Activated T-cell treated with anti-CD3 and anti-CD28 coated beads, Interleukin-2, amount 50 U/mL, for 48 hours (primary cell): ENCODE data around the gene SPG7.

Experiments
- DNase-seq, 2 experiments: peaks; one replicate each; pipeline ENCODE4 v3.0.0-alpha.2; 2020

SPG7 gene

GRCh38 chr16:89548344-89549006 lies 40.3 kb downstream of the SPG7 start:
- no peak for DNase-seq

DNA sequence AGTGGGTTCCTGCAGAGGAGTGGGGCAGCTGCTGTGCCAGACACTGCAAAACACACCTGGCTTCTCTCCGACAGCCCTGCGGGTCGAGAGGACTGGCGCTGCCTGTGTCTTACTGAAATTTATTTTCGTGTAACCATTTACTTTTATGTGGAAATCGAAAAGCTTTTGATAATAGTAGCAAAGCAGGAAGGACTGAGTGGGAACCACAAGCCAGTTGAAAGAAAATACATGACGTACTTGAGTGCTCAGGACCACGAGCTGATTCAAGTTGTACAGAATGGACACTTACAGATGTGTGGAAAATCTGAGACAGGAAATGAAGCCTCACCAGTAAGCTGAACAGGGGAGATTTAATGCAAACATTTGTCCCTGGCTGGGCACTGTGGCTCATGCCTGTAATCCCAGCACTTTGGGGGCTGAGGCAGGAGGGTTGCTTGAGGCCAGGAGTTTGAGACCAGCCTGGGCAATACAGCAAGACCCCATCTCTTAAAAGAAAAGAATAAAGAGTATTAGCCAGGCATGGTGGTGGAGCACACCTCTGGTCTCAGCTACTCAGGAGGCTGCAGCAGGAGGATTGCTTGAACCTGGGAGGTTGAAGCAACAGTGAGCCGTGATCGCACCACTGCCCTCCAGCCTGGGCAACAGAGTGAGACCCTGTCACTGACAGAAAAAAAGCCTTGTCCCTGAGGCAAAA lies 41.0 kb downstream of the SPG7 start:
- DNase-seq, result no peak

DNA sequence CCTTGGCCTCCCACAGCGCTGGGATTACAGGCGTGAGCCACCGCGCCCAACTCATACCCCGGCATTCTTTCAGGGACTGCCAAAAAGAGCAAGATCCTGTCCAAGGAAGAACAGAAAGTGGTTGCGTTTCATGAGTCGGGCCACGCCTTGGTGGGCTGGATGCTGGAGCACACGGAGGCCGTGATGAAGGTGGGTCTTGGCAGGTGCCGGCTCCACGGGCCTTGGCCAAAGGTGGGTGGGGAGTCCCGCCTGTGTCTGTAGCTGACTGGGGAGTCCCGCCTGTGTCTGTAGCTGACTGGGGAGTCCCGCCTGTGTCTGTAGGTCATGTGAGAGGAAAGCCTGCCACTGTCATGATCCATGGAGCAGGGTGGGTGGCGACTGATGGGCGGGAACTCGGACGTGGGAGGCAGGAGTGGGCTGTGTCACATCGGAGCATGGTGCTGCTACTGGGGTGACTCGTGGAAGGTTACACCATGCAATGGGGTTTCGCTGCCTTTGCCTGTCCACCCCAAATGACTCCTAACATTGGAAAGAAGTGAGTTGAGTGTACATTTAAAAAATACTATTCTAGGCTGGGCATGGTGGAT lies 42.3 kb downstream of the SPG7 start:
- DNase-seq, result no peak

GRCh38 chr16:89552329-89552728 lies 44.1 kb downstream of the SPG7 start:
- DNase-seq, result no peak

- no peak for DNase-seq
These were observed 44.7 kb downstream of the SPG7 start for GRCh38 chr16:89552913-89553312.

- DNase-seq, result no peak
These were observed 45.5 kb downstream of the SPG7 start for GRCh38 chr16:89553733-89554132.

GRCh38 chr16:89554343-89554742 lies 46.1 kb downstream of the SPG7 start:
- DNase-seq, result no peak

GRCh38 chr16:89555265-89555664 lies 47.1 kb downstream of the SPG7 start:
- no peak for DNase-seq

DNA sequence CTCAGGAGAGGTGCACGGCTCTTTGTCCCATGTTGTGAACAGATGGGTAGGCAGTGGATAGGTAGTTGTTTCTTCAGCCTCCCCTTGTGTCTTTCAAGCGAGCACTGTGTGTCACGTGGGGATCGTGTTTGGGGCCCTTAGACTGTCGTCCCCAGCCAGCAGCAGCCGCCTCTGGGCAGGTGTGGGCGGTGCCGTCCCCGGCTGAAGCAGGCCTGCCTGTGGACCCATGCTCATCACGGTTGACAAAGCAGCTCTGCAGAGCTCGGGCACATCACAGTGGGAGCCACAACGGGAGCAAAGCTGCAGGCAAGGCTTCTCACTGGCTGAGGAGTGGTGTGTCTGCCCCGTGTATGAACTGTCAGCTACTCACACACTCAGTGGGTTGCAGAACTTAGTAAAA lies 47.6 kb downstream of the SPG7 start:
- DNase-seq, result no peak

GRCh38 chr16:89556750-89557689 lies 48.8 kb downstream of the SPG7 start:
- DNase-seq, result peak; percentile 93 to 94

DNA sequence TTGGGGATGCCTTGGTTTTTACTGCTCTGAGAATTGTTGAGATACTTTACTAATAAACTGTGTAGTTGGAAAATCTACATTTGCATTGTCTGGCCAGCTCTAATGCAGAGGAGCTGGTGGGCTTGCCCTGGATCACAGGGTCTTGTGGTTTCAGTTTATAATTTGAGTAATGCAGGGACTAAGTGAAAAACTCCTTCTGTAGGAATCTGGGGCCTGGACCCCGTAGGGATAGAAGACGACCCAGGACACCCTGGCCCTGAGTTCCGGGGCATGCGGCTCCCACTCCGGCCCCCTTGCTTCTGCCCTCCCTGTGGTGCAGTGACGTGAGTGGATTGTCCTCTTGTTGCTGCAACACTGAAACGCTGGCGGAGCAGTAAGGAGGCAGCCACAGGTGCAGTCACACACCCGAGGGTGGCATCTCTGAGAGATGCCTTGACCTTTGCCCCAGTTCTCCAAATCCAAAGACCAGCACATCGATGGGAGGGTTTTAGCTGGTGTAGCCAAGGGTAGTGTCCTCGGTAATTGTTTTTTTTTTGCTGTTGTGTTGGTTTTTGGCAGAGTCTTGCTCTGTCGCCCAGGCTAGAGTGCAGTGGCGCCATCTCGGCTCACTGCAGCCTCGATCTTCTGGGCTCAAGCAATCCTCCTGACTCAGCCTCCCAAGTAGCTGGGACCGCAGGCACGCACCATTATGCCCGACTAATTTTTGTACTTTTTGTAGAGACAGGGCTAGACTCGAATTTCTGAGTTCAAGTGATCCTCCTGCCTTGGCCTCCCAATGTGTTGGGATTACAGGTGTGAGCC lies 49.7 kb downstream of the SPG7 start:
- DNase-seq, result no peak

- peak; percentile 93 to 95 for DNase-seq
These were observed 52.4 kb downstream of the SPG7 start, which contains the start of gene RPL13 for GRCh38 chr16:89560378-89561141. Gene RPL13, plus strand, starts transcription at chr16:89560682. Its CDS starts 278 bp downstream, at chr16:89560960.

DNA sequence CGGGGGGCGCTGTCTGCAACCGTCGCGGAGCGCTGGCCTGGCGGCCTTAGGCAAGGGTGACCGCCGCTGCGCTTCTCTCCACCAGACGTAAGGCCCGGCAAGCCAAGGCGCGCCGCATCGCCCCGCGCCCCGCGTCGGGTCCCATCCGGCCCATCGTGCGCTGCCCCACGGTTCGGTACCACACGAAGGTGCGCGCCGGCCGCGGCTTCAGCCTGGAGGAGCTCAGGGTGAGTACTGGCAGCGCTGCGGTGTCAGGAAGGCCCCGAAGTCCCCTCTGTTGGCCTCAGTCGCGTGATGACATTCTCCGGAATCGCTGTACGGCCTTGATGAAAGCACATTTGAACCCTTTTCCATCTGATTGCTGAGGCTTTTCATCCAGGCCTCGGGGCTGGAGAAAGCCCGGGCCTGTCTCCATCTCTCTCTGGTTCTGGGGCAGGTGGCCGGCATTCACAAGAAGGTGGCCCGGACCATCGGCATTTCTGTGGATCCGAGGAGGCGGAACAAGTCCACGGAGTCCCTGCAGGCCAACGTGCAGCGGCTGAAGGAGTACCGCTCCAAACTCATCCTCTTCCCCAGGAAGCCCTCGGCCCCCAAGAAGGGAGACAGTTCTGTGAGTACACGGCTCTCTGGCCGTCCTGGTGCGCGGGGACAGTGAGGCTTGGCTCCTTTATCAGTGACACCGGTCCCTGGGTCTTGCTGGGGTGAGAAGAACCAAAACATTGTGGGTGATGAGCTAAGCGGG lies 53.1 kb downstream of the SPG7 start:
- DNase-seq, result peak; percentile 34 to 42

DNA sequence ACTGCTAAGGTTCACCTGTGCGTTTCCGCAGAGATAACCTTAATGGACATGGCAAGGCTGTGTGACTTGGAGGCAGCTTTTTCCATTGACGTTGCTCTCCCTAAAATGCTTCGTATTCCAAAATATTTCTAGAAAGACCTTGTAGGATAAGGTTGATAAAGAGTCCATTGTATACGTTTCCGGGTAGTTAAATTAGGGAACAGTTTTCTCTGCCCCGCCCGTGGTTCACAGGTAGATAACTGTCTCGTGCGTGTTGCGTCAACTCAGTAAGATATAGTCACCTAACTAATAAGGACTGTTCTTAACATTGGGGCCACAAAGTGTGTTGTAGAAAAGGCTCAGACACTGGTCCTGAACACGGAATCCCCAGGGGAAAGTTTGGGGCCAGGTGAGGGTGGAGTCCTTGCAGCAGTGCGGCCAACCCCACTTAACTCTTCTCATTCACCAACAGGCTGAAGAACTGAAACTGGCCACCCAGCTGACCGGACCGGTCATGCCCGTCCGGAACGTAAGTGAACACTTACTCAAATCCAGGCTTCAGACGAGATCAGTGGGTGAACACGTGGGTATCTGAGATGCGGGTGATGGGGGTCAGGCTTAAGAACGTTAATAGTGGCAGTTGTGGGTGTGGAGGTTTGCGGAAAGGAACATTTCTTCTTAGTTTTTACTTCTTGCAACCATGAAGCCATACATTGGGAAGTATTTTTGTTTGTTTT lies 53.8 kb downstream of the SPG7 start:
- peak; percentile 39 to 45 for DNase-seq

GRCh38 chr16:89562939-89563338 lies 54.7 kb downstream of the SPG7 start:
- no peak for DNase-seq

DNA sequence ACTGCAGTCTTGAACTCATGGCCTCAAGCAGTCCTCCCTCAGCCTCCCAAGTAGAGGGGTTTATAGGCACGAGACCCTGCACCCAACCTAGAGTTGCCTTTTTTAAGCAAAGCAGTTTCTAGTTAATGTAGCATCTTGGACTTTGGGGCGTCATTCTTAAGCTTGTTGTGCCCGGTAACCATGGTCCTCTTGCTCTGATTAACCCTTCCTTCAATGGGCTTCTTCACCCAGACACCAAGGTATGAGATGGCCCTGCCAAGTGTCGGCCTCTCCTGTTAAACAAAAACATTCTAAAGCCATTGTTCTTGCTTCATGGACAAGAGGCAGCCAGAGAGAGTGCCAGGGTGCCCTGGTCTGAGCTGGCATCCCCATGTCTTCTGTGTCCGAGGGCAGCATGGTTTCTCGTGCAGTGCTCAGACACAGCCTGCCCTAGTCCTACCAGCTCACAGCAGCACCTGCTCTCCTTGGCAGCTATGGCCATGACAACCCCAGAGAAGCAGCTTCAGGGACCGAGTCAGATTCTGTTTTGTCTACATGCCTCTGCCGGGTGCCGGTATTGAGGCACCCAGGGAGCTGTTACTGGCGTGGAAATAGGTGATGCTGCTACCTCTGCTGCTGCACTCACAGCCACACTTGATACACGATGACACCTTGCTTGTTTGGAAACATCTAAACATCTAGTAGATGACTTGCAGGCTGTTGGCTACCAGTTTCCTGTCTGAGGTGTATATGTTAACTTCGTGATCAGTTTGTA lies 55.6 kb downstream of the SPG7 start:
- peak; percentile 53 to 55 for DNase-seq

GRCh38 chr16:89564476-89565255 lies 56.5 kb downstream of the SPG7 start:
- peak; percentile 67 to 71 for DNase-seq

GRCh38 chr16:89565256-89565505 lies 57.0 kb downstream of the SPG7 start:
- DNase-seq, result no peak
